ENCODE data around the gene RBMS3. TPM values are rescaled to one million over a fixed set of nuclear protein-coding genes. Genes with fewer than 3 reads are reported as not detected.

The RBMS3 gene
- total and polyA plus RNA-seq, 2 of the 8 experiments (the other 6 are each of a cell fraction or from before 2014, with no cell fraction given): 3.7 to 6.9 TPM

DNA sequence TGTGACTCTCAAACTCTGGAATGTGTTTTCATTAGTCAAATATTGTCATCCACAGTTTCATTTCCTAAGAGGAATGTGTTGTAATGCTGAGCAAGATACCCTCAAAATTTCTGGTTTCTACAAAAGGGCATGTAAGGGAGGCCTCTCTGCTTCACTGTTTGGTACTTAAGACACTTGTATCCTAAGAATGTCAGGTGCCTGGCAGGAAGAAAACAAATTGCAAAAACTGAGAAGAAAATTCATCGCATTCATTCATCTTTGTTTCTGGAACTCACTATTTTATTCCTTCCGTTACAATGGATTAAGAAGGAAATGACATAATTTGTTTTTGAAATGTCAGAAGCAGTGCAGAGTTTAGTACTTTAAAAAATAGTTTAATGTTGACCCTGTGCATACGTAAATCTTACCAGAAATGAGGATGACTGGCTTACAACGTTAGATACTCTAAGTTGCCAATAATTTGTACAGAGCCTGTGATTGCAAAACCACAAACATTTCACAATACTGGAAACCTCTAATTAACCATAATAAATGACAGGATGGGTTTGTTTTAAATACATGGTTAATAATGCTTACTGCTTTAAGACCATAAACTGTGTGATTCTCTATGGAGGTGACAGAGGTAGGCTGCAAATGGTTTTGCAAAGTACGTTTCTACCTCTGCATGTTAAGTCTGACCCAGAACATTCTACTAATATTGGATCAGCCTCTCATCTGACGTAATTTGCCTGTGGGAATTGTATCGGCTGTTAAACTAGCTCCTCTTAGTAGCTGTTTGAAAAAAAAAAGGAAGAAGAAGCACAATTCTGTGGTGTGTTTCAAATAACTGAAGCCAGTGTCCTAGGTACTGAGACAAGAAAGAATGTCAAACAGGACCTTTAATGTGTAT, 477.8 kb downstream of the RBMS3 start (continued):
- TF ChIP-seq, protein P1, sequence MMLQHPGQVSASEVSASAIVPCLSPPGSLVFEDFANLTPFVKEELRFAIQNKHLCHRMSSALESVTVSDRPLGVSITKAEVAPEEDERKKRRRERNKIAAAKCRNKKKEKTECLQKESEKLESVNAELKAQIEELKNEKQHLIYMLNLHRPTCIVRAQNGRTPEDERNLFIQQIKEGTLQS (IDR thresholded peaks at IDR 0.05; ENCODE audit: insufficient read depth, low read depth, low read length): no peak
